HS-27A (cell line): ENCODE measurements around the gene TIMM50.
"Not testable (repeated sequence)": the region's sequence is repeated elsewhere in the genome, so short reads cannot be mapped to it uniquely, and the experiment has no call there.

Experiments used
- DNase-seq: peaks from one replicate; pipeline ENCODE4 v3.0.0-alpha.2; 2012; ENCODE audit warnings: low read depth, missing footprints

The TIMM50 gene

GRCh38 chr19:39469567-39469966, 11.1 kb upstream of the TIMM50 start:
- no peak for DNase-seq

- no peak for DNase-seq
Measured at GRCh38 chr19:39470724-39471339, 9.8 kb upstream of the TIMM50 start.

GRCh38 chr19:39471756-39472536, 8.7 kb upstream of the TIMM50 start:
- DNase-seq: no peak

GRCh38 chr19:39472746-39473442, 7.7 kb upstream of the TIMM50 start:
- no peak for DNase-seq

GRCh38 chr19:39473443-39473960, 7.1 kb upstream of the TIMM50 start:
- DNase-seq: no peak

GRCh38 chr19:39474139-39474620, 6.5 kb upstream of the TIMM50 start:
- no peak for DNase-seq

GRCh38 chr19:39475748-39476147, 4.9 kb upstream of the TIMM50 start:
- DNase-seq: no peak

- not testable (repeated sequence) for DNase-seq
Measured at GRCh38 chr19:39479319-39479801, 1.3 kb upstream of the TIMM50 start.

- no peak for DNase-seq
Measured at GRCh38 chr19:39479916-39480315, 722 bp upstream of the TIMM50 start.

GRCh38 chr19:39481229-39481545, 549 bp downstream of the TIMM50 start:
- no peak for DNase-seq

GRCh38 chr19:39481676-39482075, 1.0 kb downstream of the TIMM50 start:
- DNase-seq: no peak

GRCh38 chr19:39483141-39483540, 2.5 kb downstream of the TIMM50 start:
- DNase-seq: no peak

GRCh38 chr19:39489756-39490155, 9.1 kb downstream of the TIMM50 start:
- no peak for DNase-seq

- DNase-seq: no peak
Measured at GRCh38 chr19:39492225-39492624, 11.6 kb downstream of the TIMM50 start.

GRCh38 chr19:39492788-39493187, 12.2 kb downstream of the TIMM50 start:
- DNase-seq: no peak

- DNase-seq: no peak
Measured at GRCh38 chr19:39494661-39495060, 14.0 kb downstream of the TIMM50 start.

- DNase-seq: no peak
Measured at GRCh38 chr19:39496063-39496462, 15.4 kb downstream of the TIMM50 start.

GRCh38 chr19:39497701-39497995, 17.0 kb downstream of the TIMM50 start:
- DNase-seq: no peak

GRCh38 chr19:39497996-39498797, 17.6 kb downstream of the TIMM50 start:
- DNase-seq: no peak

GRCh38 chr19:39498798-39499642, 18.4 kb downstream of the TIMM50 start, which contains the start of gene DLL3:
DLL3 (plus strand) TSS chr19:39498947; CDS start chr19:39498975, 28 bp downstream.
- no peak for DNase-seq

- DNase-seq: no peak
Measured at GRCh38 chr19:39499932-39500331, 19.3 kb downstream of the TIMM50 start.
